ENCODE measurements around the gene ODF2L.

DNA sequence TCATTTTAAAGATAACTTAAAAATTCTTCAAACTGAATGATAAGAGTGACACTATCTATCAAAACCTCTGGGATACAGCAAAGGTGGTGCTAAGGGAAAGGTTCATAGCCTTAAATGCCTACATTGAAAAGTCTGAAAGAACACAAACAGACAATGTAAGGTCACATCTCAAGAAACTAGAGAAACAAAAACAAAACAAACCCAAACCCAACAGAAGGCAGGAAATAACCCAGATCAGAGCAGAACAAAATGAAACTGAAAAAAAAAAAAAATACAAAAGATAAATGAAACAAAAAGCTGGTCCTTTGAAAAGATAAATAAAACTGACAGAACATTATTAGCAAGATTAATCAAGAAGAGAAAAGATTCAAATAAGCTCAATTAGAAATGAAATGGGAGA, 6.8 kb downstream of the ODF2L start:
- TF ChIP-seq ZNF133 (tag by site-specific recombination; IDR thresholded peaks at IDR 0.05): no peak
- TF ChIP-seq ZNF26 (tag by site-specific recombination; IDR thresholded peaks at IDR 0.05): no peak
- TF ChIP-seq CTCF (tag by site-specific recombination; IDR thresholded peaks at IDR 0.05): no peak
- TF ChIP-seq ZSCAN16 (tag by site-specific recombination; IDR thresholded peaks at IDR 0.05): no peak
- no peak for TF ChIP-seq ZNF529 (tag by site-specific recombination; IDR thresholded peaks at IDR 0.05; ENCODE audit: insufficient replicate concordance)
- TF ChIP-seq ZFP3 (tag by site-specific recombination; IDR thresholded peaks at IDR 0.05; ENCODE audit: low read depth): no peak
